Activated naive CD4-positive, alpha-beta T cell treated with anti-CD3 and anti-CD28 coated beads, Interleukin-2, amount 50 U/mL, for 16 hours (primary cell): Measurements from ENCODE around the gene PINLYP.
"Not testable (repeated sequence)": the region's sequence is repeated elsewhere in the genome, so short reads cannot be mapped to it uniquely, and the experiment has no call there.

Experiments
- DNase-seq: peaks from one replicate; pipeline ENCODE4 v3.0.0-alpha.2; 2020

PINLYP gene

DNA sequence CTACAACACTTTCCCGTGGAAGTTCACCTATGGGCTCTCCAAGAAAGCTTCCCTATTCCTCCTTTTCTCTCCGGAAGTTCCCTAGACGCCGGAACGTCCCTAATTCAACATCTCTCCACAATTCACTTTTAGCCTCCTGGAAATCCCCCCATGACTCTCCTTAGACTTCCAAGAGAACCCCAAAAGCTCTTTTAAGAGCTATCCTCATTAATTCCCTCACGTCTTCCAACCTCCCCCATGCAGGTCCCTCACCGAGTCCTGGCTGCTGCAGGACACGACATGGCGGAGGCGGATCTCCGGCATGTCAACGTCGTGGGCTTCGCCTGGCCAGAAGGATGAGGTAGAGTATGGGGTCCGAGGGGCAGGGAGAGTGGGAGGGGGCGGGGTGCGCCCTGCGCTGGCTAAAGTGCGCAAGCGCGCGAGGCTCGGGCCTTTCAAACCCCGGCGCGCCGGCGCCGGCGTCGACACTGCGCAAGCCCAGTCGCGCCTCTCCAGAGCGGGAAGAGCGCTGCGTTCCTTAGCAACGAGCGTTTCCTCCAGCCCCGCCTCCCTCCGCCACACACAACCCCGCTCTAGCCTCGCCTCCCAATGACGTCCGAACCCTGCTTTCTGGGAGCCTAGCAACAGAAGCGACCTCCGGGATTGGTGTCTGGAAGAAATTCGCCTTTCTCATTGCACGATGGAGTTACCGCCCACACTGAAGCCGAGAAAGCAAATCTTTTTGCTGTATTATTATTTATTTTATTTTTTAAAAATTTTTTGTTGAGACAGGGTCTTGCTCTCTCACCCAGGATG lies at the start of gene PINLYP, which contains the start of gene XRCC1:
TSS of gene PINLYP (plus strand) at position 646 of the 795 bp plus-strand sequence. CDS start 1,391 bp downstream, outside the sequence.
TSS of gene XRCC1 (minus strand) at position 372 of the 795 bp plus-strand sequence. CDS start at position 303, 69 bp downstream.
- peak; percentile 96 for DNase-seq

- peak; percentile 34 for DNase-seq
These were observed 49.5 kb upstream of the PINLYP start for GRCh38 chr19:43525836-43526771.

- peak; percentile 72 for DNase-seq
These were observed 48.4 kb upstream of the PINLYP start, which contains the start of gene ETHE1 for GRCh38 chr19:43526884-43527859. Gene ETHE1 (minus strand): TSS chr19:43527201. CDS start chr19:43527177, 24 bp downstream.

DNA sequence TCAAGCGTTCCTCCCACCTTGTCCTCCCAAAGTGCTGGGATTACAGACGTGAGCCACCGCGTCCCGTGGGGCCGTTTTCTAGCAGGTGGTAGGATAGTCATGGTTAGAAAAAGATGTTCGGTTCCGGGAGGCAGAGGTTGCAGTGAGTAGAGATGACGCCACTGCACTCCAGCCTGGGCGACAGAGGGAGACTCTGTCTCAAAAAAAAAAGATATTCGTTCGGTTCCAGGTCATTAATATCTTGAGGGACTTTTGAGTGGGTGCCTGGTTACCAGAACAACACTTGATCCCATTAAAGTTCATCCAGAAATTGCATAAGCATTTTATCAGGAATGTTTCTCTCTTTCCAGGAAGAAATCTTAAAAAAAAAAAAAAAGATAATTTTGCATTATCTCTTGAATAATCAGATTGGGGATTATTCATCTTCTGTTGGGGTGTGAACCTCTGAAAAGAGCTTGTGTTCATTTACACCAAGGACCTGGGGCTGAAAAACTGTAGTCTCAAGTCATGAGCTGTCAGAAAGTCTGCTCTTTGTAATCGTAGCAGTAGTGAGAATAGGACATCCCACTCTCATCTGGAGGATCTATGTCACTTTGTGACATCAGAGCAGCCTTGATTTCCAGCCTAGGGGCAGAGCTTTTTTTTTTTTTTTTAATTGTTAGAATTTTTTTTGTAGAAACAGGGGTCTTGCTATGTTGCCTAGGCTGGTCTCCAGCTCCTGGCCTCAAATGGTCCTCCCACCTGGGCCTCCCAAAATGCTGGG lies 47.6 kb upstream of the PINLYP start:
- DNase-seq, result no peak

GRCh38 chr19:43532571-43532961 lies 43.0 kb upstream of the PINLYP start:
- DNase-seq, result no peak

DNA sequence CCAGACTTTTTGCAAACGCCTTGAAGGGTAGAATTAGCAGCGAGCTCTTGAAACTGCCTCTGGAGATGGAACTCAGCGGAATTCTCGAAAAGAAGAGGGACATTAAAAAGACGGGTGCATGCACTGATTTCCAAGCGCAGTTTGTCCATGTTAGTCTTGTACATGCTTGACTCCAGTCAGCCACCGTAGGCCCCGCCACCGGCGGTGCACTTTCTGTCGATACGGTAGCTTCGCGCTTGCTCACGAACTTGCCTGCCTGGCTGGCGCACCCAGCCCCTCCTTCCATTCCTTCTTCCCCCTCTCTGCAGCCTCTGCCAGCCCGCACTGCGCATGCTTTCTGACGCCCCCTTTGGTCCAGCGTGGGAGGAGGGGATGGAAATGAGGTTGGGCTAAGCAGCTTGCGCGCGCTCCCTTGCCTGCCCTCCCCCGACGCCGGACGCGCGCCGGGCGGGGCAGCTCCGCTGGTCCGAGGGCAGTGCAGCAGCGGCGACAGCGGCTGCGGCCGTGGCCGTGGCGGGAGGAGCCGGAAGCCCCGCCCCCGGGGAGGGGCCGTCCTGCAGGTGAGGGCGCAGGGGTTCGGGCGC lies 42.5 kb upstream of the PINLYP start, which contains the start of gene ZNF575:
TSS of gene ZNF575 (plus strand) at position 227 of the 584 bp plus-strand sequence. CDS start 1,235 bp downstream, outside the sequence.
- peak; percentile 88 for DNase-seq

DNA sequence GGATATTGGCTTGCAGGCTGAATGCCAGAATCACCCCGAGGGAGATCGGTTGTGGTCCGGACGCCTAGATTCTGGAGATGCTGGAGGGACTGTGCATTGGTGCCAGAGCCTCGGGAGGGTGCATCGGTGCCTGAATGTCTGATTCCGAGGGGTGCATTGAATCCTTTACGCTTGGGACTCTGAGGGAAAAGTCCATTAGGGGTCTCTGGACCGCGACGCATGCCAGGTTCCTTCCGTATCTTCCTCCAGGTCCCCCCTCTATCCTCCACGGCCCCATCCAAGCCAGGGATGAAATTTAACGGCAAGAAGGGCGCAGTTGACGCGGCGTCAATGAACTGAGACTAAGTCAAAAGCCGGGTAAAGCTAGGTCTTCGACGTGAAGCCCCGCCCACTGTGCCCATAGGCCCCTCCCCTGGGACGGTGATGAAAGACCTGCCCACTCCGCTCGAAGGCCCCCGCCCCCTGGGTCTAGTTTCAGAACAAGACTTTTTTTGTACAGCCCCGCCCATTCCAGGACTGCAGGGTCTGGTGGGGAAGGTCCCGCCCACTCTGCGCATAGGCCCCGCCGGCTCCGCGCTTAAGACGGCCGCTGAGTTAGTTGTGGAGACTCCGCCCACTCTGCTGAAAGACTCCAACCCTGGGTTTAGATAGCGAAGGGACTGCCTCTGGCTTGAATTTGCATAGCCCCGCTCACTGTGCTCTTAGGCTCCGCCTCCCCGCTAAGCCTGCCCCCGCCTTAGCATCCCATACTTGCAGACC lies 41.9 kb upstream of the PINLYP start:
- DNase-seq, result peak; percentile 93

GRCh38 chr19:43534305-43534815 lies 41.2 kb upstream of the PINLYP start:
- no peak for DNase-seq

DNA sequence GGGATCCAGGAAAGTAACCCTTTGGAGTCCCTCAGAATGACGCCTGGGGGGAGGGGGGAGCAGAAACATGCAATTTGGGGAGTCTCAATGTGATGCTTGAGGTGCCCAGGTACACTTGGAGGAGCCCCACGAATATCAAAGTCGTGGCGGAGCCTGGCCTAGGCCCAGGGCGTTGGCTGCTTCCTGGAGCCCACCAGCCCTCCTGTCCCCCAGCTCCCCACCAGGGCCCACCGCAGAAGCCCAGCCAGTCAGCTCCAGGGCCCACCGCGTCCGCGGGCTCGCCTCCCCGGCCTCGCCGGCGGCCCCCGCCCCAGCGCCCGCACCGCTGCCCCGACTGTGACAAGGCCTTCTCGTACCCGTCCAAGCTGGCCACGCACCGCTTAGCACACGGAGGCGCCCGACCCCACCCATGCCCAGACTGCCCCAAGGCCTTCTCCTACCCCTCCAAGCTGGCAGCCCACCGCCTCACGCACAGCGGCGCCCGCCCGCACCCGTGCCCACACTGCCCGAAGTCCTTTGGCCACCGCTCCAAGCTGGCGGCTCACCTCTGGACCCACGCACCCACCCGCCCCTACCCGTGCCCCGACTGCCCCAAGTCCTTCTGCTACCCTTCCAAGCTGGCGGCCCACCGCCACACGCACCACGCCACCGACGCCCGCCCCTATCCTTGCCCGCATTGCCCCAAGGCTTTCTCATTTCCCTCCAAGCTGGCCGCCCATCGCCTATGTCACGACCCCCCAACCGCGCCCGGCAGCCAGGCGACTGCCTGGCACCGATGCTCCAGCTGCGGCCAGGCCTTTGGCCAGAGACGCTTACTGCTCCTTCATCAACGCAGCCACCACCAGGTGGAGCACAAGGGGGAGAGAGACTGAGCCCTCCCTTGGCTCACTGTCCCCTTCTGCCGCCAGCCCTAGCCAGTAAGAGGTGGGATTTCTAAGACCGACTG lies 40.5 kb upstream of the PINLYP start:
- peak; percentile 35 for DNase-seq

DNA sequence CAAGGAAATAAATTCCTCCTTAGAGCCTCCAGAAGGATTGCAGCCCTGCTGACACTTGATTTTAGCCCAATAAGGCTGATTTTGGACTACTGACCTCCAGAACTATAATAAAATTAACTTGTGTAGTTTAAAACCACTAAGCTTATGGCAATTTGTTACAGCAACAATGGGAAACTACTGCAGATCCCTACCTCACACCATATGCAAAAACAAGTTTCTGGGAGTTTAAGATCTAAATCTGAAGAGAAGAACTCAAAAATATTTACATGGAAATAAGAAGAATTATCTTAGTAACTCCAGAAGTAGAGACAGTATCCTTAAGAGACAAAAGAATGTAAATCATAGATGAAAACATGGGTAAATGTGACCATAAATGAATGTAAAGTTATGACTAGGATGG lies 36.7 kb upstream of the PINLYP start:
- DNase-seq, result no peak

GRCh38 chr19:43540381-43540780 lies 35.2 kb upstream of the PINLYP start:
- DNase-seq, result no peak

- DNase-seq, result no peak
These were observed 33.5 kb upstream of the PINLYP start for GRCh38 chr19:43541920-43542650.

GRCh38 chr19:43544077-43544476 lies 31.5 kb upstream of the PINLYP start:
- no peak for DNase-seq

GRCh38 chr19:43545276-43545675 lies 30.3 kb upstream of the PINLYP start:
- DNase-seq, result no peak

DNA sequence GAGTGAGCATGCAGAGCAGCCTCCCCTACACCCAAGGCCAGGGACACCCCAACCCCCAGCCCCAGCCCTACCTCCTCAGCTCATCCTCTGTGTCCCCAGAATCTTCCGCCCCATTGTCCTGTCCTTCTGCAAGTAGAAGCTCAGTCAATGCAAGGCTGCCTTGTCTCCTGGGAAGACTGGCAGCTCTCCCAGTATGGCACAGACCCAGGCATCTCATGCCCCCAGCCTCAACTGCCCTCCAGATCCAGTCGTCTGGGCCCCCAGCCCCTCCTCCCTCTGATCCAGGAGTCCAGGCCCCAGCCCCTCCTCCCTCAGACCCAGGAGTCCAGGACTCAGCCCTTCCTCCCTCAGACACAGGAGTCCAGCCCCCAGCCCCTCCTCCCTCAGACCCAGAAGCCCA lies 29.6 kb upstream of the PINLYP start:
- DNase-seq, result no peak

- no peak for DNase-seq
These were observed 29.0 kb upstream of the PINLYP start for GRCh38 chr19:43546581-43546980.

DNA sequence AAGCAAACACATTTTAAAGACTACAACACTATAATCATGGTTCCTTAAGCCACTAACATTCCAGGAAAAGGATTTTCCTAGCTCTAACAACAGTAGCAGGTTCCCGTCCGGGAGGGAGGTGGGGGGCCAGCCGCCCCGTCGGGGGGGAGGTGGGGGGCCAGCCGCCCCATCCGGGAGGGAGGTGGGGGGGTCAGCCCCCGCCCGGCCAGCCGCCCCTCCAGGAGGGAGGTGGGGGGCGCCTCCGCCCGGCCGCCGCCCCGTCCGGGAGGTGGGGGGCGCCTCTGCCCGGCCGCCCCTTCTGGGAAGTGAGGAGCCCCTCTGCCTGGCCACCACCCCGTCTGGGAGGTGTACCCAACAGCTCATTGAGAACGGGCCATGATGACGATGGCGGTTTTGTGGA lies 27.7 kb upstream of the PINLYP start:
- DNase-seq, result not testable (repeated sequence)

DNA sequence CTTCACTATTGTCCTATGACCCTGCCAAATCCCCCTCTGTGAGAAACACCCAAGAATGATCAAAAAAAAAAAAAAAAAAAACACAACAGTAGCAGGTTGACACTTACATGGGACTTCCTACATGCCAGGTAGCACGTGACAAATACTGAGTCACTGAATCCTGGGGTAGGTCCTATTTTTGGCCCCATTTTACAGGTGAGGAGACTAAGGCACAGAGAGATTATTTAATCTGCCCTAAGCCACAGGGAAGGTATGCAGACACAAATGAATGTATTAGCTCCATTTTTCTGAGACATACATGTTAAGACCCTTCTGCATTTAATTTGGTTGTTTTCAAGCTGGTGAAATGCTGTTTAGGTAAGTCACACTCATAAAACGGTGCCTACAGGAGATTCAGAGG lies 26.9 kb upstream of the PINLYP start:
- no peak for DNase-seq
